PC-9 (cell line): ENCODE measurements around the gene ANKRD44.

Experiments used
- EZH2 ChIP-seq: fragments of 200-600 bp; sonication (generic); IDR thresholded peaks from 2 replicates; pipeline ENCODE4 v1.8.0; 2017; ENCODE audit warnings: antibody characterized with exemption, low read depth
- TF ChIP-seq, protein P1 (sequence below): fragments of 200-600 bp; sonication (generic); conservative IDR thresholded peaks from 2 replicates; pipeline ENCODE4 v1.6.1; 2017; ENCODE audit warnings: mixed run types, antibody characterized with exemption, mild to moderate bottlenecking, moderate library complexity

DNA sequence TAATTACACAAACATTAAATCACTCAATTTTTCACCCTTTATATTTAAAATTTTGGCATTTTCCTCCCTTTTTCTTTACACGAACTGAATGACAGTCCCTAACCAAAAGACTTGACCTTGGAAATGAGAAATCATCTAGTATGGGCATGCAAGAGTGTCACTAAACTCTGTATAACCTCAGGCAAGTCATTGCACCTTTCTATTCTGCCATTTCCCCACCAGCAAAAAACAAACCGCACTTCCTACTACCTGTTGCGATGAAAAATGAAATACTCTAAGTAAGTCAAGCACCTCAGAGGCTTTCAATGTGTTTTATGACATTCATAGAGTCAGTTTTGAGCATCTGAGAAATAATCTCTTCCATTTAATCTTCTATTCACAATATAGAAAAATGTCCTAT is 44.1 kb downstream of the ANKRD44 start:
- TF ChIP-seq, protein P1, sequence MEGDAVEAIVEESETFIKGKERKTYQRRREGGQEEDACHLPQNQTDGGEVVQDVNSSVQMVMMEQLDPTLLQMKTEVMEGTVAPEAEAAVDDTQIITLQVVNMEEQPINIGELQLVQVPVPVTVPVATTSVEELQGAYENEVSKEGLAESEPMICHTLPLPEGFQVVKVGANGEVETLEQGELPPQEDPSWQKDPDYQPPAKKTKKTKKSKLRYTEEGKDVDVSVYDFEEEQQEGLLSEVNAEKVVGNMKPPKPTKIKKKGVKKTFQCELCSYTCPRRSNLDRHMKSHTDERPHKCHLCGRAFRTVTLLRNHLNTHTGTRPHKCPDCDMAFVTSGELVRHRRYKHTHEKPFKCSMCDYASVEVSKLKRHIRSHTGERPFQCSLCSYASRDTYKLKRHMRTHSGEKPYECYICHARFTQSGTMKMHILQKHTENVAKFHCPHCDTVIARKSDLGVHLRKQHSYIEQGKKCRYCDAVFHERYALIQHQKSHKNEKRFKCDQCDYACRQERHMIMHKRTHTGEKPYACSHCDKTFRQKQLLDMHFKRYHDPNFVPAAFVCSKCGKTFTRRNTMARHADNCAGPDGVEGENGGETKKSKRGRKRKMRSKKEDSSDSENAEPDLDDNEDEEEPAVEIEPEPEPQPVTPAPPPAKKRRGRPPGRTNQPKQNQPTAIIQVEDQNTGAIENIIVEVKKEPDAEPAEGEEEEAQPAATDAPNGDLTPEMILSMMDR = no peak
- TF ChIP-seq EZH2 = no peak
